AG08396 (cell line): ENCODE measurements around the gene PGD.
A peak's percentile ranks its signal among the peaks of the same experiment; 100 is the strongest.
"Not testable (repeated sequence)": the region's sequence is repeated elsewhere in the genome, so short reads cannot be mapped to it uniquely, and the experiment has no call there.

ENCODE experiments used
- DNase-seq: peaks from one replicate; pipeline ENCODE4 v3.0.0; 2012; ENCODE audit warnings: low spot score, mixed read lengths

Gene PGD

GRCh38 chr1:10399444-10399941 lies 629 bp downstream of the PGD start:
- DNase-seq, result peak; percentile 31

- no peak for DNase-seq
Observed at GRCh38 chr1:10400013-10400412, 1.1 kb downstream of the PGD start.

GRCh38 chr1:10401281-10401680 lies 2.4 kb downstream of the PGD start:
- DNase-seq, result peak; percentile 49

GRCh38 chr1:10402729-10403274 lies 3.9 kb downstream of the PGD start:
- DNase-seq, result no peak

- DNase-seq, result no peak
Observed at GRCh38 chr1:10407201-10407600, 8.3 kb downstream of the PGD start.

- peak; percentile 55 for DNase-seq
Observed at GRCh38 chr1:10415211-10415930, 16.5 kb downstream of the PGD start.

- DNase-seq, result not testable (repeated sequence)
Observed at GRCh38 chr1:10415967-10416366, 17.1 kb downstream of the PGD start.

GRCh38 chr1:10418741-10419140 lies 19.9 kb downstream of the PGD start:
- not testable (repeated sequence) for DNase-seq

GRCh38 chr1:10419351-10419750 lies 20.5 kb downstream of the PGD start:
- no peak for DNase-seq

- DNase-seq, result no peak
Observed at GRCh38 chr1:10421637-10422036, 22.8 kb downstream of the PGD start.

GRCh38 chr1:10424034-10424433 lies 25.2 kb downstream of the PGD start:
- peak; percentile 59 for DNase-seq

GRCh38 chr1:10424651-10425050 lies 25.8 kb downstream of the PGD start:
- DNase-seq, result no peak

- DNase-seq, result not testable (repeated sequence)
Observed at GRCh38 chr1:10425826-10426534, 27.1 kb downstream of the PGD start.

- DNase-seq, result not testable (repeated sequence)
Observed at GRCh38 chr1:10426535-10426848, 27.6 kb downstream of the PGD start.

GRCh38 chr1:10428984-10429383 lies 30.1 kb downstream of the PGD start:
- no peak for DNase-seq

- DNase-seq, result peak; percentile 33
Observed at GRCh38 chr1:10429868-10430215, 31.0 kb downstream of the PGD start.

GRCh38 chr1:10430216-10431069 lies 31.6 kb downstream of the PGD start, which contains the start of gene CENPS:
Gene CENPS (plus strand): TSS chr1:10430433. CDS start chr1:10430518, 85 bp downstream.
- DNase-seq, result peak; percentile 100

- peak; percentile 41 for DNase-seq
Observed at GRCh38 chr1:10431070-10431730, 32.3 kb downstream of the PGD start.

- DNase-seq, result no peak
Observed at GRCh38 chr1:10432910-10433700, 34.2 kb downstream of the PGD start.

- no peak for DNase-seq
Observed at GRCh38 chr1:10433790-10434189, 34.9 kb downstream of the PGD start.

- DNase-seq, result no peak
Observed at GRCh38 chr1:10434590-10434989, 35.7 kb downstream of the PGD start.
